NB4 (cell line): ENCODE results near the gene PCBP4.

ENCODE experiments used
- TF ChIP-seq, protein P1 (sequence below): IDR thresholded peaks from one replicate; pipeline ENCODE4 v1.5.1; 2012; ENCODE audit warnings: low read depth, low read length
- TF ChIP-seq, protein P2 (sequence below): IDR thresholded peaks from 2 replicates; pipeline ENCODE4 v1.6.1; 2011; ENCODE audit warnings: low read depth, low read length

DNA sequence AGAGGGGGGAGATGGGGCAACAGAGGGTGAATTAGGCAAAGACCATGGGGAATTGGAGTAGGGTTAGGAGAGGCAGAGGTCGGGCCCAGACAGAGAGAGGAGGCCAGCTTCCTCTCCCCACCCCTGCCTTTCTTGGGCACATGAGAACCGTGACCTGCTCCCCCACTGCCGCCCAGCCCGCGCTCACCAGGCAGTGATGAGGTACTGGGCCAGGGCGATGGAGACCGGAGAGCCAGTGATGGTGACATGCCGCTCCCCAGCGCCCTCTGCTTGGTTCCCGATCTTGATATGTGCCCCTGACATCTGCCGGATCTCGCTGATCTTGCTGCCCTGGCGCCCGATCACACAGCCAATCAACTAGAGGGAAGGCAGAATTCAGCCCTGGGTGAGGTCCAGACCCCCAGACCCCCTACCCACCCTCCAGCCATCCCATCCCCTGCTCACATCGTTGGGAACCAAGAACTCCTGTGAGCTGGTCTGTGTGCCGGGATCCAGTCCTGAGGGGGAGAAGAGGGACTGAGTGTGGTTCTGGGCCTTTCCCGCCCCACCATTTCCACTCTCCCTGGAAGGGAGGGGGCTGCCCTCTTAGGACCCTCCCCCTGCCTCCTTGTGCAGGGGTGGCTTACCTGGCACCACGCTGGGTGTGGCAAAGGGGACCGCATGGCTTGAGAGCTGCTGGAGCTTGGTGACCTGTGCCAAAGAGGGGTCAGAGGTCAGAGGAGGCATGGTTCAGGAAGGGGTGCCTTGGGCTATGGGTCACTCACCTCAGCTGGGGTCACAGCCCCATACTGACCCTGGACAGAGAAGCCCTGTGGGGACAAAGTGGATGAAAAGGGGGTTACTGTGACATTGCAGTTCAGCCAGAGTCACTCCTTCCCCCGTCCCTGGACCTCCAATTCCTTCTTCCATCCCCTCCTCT lies 8.4 kb downstream of the PCBP4 start:
- TF ChIP-seq, protein P1, sequence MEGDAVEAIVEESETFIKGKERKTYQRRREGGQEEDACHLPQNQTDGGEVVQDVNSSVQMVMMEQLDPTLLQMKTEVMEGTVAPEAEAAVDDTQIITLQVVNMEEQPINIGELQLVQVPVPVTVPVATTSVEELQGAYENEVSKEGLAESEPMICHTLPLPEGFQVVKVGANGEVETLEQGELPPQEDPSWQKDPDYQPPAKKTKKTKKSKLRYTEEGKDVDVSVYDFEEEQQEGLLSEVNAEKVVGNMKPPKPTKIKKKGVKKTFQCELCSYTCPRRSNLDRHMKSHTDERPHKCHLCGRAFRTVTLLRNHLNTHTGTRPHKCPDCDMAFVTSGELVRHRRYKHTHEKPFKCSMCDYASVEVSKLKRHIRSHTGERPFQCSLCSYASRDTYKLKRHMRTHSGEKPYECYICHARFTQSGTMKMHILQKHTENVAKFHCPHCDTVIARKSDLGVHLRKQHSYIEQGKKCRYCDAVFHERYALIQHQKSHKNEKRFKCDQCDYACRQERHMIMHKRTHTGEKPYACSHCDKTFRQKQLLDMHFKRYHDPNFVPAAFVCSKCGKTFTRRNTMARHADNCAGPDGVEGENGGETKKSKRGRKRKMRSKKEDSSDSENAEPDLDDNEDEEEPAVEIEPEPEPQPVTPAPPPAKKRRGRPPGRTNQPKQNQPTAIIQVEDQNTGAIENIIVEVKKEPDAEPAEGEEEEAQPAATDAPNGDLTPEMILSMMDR = no peak
- TF ChIP-seq, protein P2, sequence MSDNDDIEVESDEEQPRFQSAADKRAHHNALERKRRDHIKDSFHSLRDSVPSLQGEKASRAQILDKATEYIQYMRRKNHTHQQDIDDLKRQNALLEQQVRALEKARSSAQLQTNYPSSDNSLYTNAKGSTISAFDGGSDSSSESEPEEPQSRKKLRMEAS = no peak
